ENCODE measurements around the gene PAK3.

PAK3 gene

GRCh38 chrX:111095974-111096895 lies at the start of gene PAK3:
PAK3 (plus strand) TSS chrX:111096191; CDS start chrX:111123104, 26,913 bp downstream.
- TF ChIP-seq CTCF (conservative IDR thresholded peaks at IDR 0.05; ENCODE audit: low read length), result no peak
- DNase-seq (ENCODE audit: low read depth), result peak; percentile 26
- peak within 1 kb of the TSS; percentile 52 for H3K4me3 ChIP-seq (ENCODE audit: low read length)

GRCh38 chrX:111047575-111047974 lies 48.4 kb upstream of the PAK3 start:
- TF ChIP-seq CTCF (conservative IDR thresholded peaks at IDR 0.05; ENCODE audit: low read length), result no peak
- DNase-seq (ENCODE audit: low read depth), result no peak
- H3K4me3 ChIP-seq (ENCODE audit: low read length), result no peak overlapping the region

GRCh38 chrX:111052478-111052877 lies 43.5 kb upstream of the PAK3 start:
- H3K4me3 ChIP-seq (ENCODE audit: low read length), result no peak overlapping the region
- DNase-seq (ENCODE audit: low read depth), result no peak
- no peak for TF ChIP-seq CTCF (conservative IDR thresholded peaks at IDR 0.05; ENCODE audit: low read length)

- H3K4me3 ChIP-seq (ENCODE audit: low read length), result no peak overlapping the region
- no peak for DNase-seq (ENCODE audit: low read depth)
- no peak for TF ChIP-seq CTCF (conservative IDR thresholded peaks at IDR 0.05; ENCODE audit: low read length)
Observed at GRCh38 chrX:111071542-111072277, 24.3 kb upstream of the PAK3 start.

- no peak for DNase-seq (ENCODE audit: low read depth)
- H3K4me3 ChIP-seq (ENCODE audit: low read length), result no peak overlapping the region
- no peak for TF ChIP-seq CTCF (conservative IDR thresholded peaks at IDR 0.05; ENCODE audit: low read length)
Observed at GRCh38 chrX:111083081-111083480, 12.9 kb upstream of the PAK3 start.

- no peak for TF ChIP-seq CTCF (conservative IDR thresholded peaks at IDR 0.05; ENCODE audit: low read length)
- no peak for DNase-seq (ENCODE audit: low read depth)
- no peak overlapping the region for H3K4me3 ChIP-seq (ENCODE audit: low read length)
Observed at GRCh38 chrX:111086591-111087006, 9.4 kb upstream of the PAK3 start.

Data from AG10803 (cell line).